Measurements from ENCODE around the gene LPCAT3. TPM values are rescaled to one million over a fixed set of nuclear protein-coding genes. Genes with fewer than 3 reads are reported as not detected.
"Not testable (repeated sequence)": the region's sequence is repeated elsewhere in the genome, so short reads cannot be mapped to it uniquely, and the experiment has no call there.

LPCAT3 gene
- total RNA-seq, 1 donor from 2014 or later, result 14.6 TPM

GRCh38 chr12:7017870-7018349 is 366 bp downstream of the LPCAT3 start:
- H3K9ac ChIP-seq (ENCODE audit: low read depth in 1 of 3, low read length in 3 of 3), result peak overlapping the region; percentile 89 to 97 (median 96)
- peak overlapping the region; percentile 88 to 94 (median 94) for H3K4me3 ChIP-seq (ENCODE audit: low read length in 3 of 3)
- no peaks in the 10 kb centered on the region for H3K27me3 ChIP-seq (ENCODE audit: control insufficient read depth in 3 of 3, insufficient read depth in 3 of 3, low read length in 3 of 3)
- H3K36me3 ChIP-seq (ENCODE audit: control insufficient read depth in 3 of 3, insufficient read depth in 3 of 3, low read length in 3 of 3), result peaks cover 0 to 10% (median 6%) of the 10 kb centered on the region in 3 donors
- H3K27ac ChIP-seq (ENCODE audit: low read depth, low read length), result peak overlapping the region; percentile 98
- H3K9me3 ChIP-seq (ENCODE audit: control insufficient read depth in 3 of 3, low read length in 3 of 3), result no peaks in the 10 kb centered on the region
- peaks cover 24 to 38% (median 31%) of the 10 kb centered on the region in 3 donors for H3K4me1 ChIP-seq (ENCODE audit: control insufficient read depth in 3 of 3, insufficient read depth in 3 of 3, low read length in 3 of 3)

DNA sequence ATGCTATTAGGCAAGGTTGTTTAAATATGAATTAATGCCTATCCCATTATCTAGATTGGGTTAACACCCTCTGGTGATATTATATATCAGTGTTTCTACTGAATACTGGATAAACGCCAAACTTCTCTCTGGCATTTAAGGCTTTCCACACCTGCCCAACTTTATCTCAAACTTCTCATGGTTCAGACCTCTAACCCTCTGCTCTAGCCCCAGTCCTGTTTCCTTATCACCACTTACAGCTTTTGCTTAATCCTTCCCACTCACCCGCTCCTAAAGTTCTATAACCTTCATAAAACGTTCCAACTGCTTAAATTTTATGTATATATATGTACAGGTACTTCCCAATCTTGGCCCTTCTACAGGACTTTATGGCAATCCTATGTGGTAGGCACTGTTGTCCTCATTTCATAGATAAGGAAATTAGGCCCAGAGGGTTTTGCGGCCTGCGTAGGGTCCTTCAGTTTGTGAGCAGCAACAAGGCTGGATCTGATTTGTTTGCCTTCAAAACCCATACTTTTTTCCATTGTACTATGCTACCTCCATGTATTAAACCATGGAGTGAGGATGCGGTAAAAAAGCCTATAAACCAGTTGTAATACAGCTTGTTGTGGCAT is 1.2 kb downstream of the LPCAT3 start:
- peak overlapping the region; percentile 89 to 97 (median 96) for H3K9ac ChIP-seq (ENCODE audit: low read depth in 1 of 3, low read length in 3 of 3)
- H3K27me3 ChIP-seq (ENCODE audit: control insufficient read depth in 3 of 3, insufficient read depth in 3 of 3, low read length in 3 of 3), result no peaks in the 10 kb centered on the region
- peaks cover 0 to 11% (median 7%) of the 10 kb centered on the region in 3 donors for H3K36me3 ChIP-seq (ENCODE audit: control insufficient read depth in 3 of 3, insufficient read depth in 3 of 3, low read length in 3 of 3)
- H3K4me3 ChIP-seq (ENCODE audit: low read length in 3 of 3), result peak overlapping the region; percentile 88 to 94 (median 94)
- peak overlapping the region; percentile 98 for H3K27ac ChIP-seq (ENCODE audit: low read depth, low read length)
- peaks cover 30 to 45% (median 40%) of the 10 kb centered on the region in 3 donors for H3K4me1 ChIP-seq (ENCODE audit: control insufficient read depth in 3 of 3, insufficient read depth in 3 of 3, low read length in 3 of 3)
- H3K9me3 ChIP-seq (ENCODE audit: control insufficient read depth in 3 of 3, low read length in 3 of 3), result no peaks in the 10 kb centered on the region

GRCh38 chr12:7015555-7016370 is 2.5 kb downstream of the LPCAT3 start:
- peak overlapping the region in 1 of 3 donors; percentile 39 for H3K4me3 ChIP-seq (ENCODE audit: low read length in 3 of 3)
- peak overlapping the region in 1 of 3 donors; percentile 2 for H3K9ac ChIP-seq (ENCODE audit: low read depth in 1 of 3, low read length in 3 of 3)
- H3K27me3 ChIP-seq (ENCODE audit: control insufficient read depth in 3 of 3, insufficient read depth in 3 of 3, low read length in 3 of 3), result no peaks in the 10 kb centered on the region
- H3K36me3 ChIP-seq (ENCODE audit: control insufficient read depth in 3 of 3, insufficient read depth in 3 of 3, low read length in 3 of 3), result peaks cover 0 to 11% (median 7%) of the 10 kb centered on the region in 3 donors
- no peaks in the 10 kb centered on the region for H3K9me3 ChIP-seq (ENCODE audit: control insufficient read depth in 3 of 3, low read length in 3 of 3)
- H3K4me1 ChIP-seq (ENCODE audit: control insufficient read depth in 3 of 3, insufficient read depth in 3 of 3, low read length in 3 of 3), result peaks cover 34 to 58% (median 47%) of the 10 kb centered on the region in 3 donors
- no peak overlapping the region for H3K27ac ChIP-seq (ENCODE audit: low read depth, low read length)

GRCh38 chr12:7013101-7013500 is 5.2 kb downstream of the LPCAT3 start:
- peak overlapping the region in 1 of 3 donors; percentile 48 for H3K9ac ChIP-seq (ENCODE audit: low read depth in 1 of 3, low read length in 3 of 3)
- H3K27me3 ChIP-seq (ENCODE audit: control insufficient read depth in 3 of 3, insufficient read depth in 3 of 3, low read length in 3 of 3), result no peaks in the 10 kb centered on the region
- no peaks in the 10 kb centered on the region for H3K9me3 ChIP-seq (ENCODE audit: control insufficient read depth in 3 of 3, low read length in 3 of 3)
- H3K4me1 ChIP-seq (ENCODE audit: control insufficient read depth in 3 of 3, insufficient read depth in 3 of 3, low read length in 3 of 3), result peaks cover 41 to 68% (median 61%) of the 10 kb centered on the region in 3 donors
- H3K27ac ChIP-seq (ENCODE audit: low read depth, low read length), result peak overlapping the region; percentile 78
- peaks cover 0 to 17% (median 7%) of the 10 kb centered on the region in 3 donors for H3K36me3 ChIP-seq (ENCODE audit: control insufficient read depth in 3 of 3, insufficient read depth in 3 of 3, low read length in 3 of 3)
- H3K4me3 ChIP-seq (ENCODE audit: low read length in 3 of 3), result no peak overlapping the region

GRCh38 chr12:7012024-7012607 is 6.2 kb downstream of the LPCAT3 start:
- Histone ChIP-seq H3K27ac (ENCODE audit: low read depth, low read length) (peak overlapping the region; percentile 78), H3K4me1 (ENCODE audit: control insufficient read depth in 3 of 3, insufficient read depth in 3 of 3, low read length in 3 of 3) (peaks cover 36 to 65% (median 63%) of the 10 kb centered on the region in 3 donors), H3K27me3 (ENCODE audit: control insufficient read depth in 3 of 3, insufficient read depth in 3 of 3, low read length in 3 of 3) (no peaks in the 10 kb centered on the region), H3K9me3 (ENCODE audit: control insufficient read depth in 3 of 3, low read length in 3 of 3) (no peaks in the 10 kb centered on the region), H3K9ac (ENCODE audit: low read depth in 1 of 3, low read length in 3 of 3) (peak overlapping the region in 2 of 3 donors; percentile 39 to 58), H3K4me3 (ENCODE audit: low read length in 3 of 3) (peak overlapping the region in 1 of 3 donors; percentile 33), H3K36me3 (ENCODE audit: control insufficient read depth in 3 of 3, insufficient read depth in 3 of 3, low read length in 3 of 3) (peaks cover 0 to 17% (median 7%) of the 10 kb centered on the region in 3 donors)

DNA sequence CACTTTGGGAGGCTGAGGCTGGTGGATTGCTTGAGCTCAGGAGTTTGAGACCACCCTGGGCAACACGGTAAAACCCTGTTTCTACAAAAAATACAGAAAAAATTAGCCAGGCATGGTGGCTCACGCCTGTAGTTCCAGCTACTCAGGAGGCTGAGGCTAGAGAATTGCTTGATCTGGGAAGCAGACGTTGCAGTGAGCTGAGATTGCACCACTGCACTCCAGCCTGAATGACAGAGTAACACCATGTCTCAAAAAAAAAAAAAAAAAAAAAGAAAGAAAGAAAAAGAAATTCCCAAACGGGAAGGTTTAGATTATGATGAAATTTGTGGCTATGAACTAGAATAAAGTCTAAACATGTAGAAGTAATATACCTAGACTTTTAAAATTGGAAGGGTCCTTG is 6.9 kb downstream of the LPCAT3 start:
- H3K4me1 ChIP-seq (ENCODE audit: control insufficient read depth in 3 of 3, insufficient read depth in 3 of 3, low read length in 3 of 3), result peaks cover 35 to 65% (median 64%) of the 10 kb centered on the region in 3 donors
- H3K27me3 ChIP-seq (ENCODE audit: control insufficient read depth in 3 of 3, insufficient read depth in 3 of 3, low read length in 3 of 3); H3K4me3 ChIP-seq (ENCODE audit: low read length in 3 of 3): not testable (repeated sequence)

DNA sequence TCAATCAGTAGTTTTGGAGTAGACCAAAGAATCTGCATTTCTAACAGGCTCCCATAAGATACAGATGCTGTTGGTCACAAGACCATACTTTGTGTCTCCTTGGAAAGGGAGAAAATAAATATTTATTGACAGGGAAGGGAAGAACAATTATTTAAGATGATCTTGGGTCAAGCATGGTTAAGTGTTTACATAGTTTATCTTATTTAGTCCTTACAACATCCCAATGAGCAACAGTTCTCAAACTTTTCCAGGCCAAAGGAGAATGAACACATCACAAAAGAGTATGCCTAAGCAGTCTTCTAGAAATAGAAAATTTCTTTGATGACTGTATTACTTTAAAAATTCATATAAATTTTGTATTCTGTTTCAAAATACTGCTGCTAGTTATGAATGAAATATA is 8.8 kb downstream of the LPCAT3 start:
- H3K27ac ChIP-seq (ENCODE audit: low read depth, low read length), result peak overlapping the region; percentile 23
- no peaks in the 10 kb centered on the region for H3K9me3 ChIP-seq (ENCODE audit: control insufficient read depth in 3 of 3, low read length in 3 of 3)
- H3K9ac ChIP-seq (ENCODE audit: low read depth in 1 of 3, low read length in 3 of 3), result no peak overlapping the region
- no peaks in the 10 kb centered on the region for H3K27me3 ChIP-seq (ENCODE audit: control insufficient read depth in 3 of 3, insufficient read depth in 3 of 3, low read length in 3 of 3)
- H3K4me3 ChIP-seq (ENCODE audit: low read length in 3 of 3), result no peak overlapping the region
- peaks cover 0 to 14% (median 7%) of the 10 kb centered on the region in 3 donors for H3K36me3 ChIP-seq (ENCODE audit: control insufficient read depth in 3 of 3, insufficient read depth in 3 of 3, low read length in 3 of 3)
- H3K4me1 ChIP-seq (ENCODE audit: control insufficient read depth in 3 of 3, insufficient read depth in 3 of 3, low read length in 3 of 3), result peaks cover 41 to 68% (median 68%) of the 10 kb centered on the region in 3 donors

More for the DNA sequence above, 6.9 kb downstream of the LPCAT3 start:
- H3K9ac ChIP-seq (ENCODE audit: low read depth in 1 of 3, low read length in 3 of 3); H3K9me3 ChIP-seq (ENCODE audit: control insufficient read depth in 3 of 3, low read length in 3 of 3): not testable (repeated sequence)
- H3K27ac ChIP-seq (ENCODE audit: low read depth, low read length), result peak overlapping the region; percentile 78
- H3K36me3 ChIP-seq (ENCODE audit: control insufficient read depth in 3 of 3, insufficient read depth in 3 of 3, low read length in 3 of 3), result peaks cover 0 to 17% (median 7%) of the 10 kb centered on the region in 3 donors

GRCh38 chr12:7008864-7009263 is 9.4 kb downstream of the LPCAT3 start:
- H3K36me3 ChIP-seq (ENCODE audit: control insufficient read depth in 3 of 3, insufficient read depth in 3 of 3, low read length in 3 of 3), result peaks cover 0 to 14% (median 7%) of the 10 kb centered on the region in 3 donors
- no peak overlapping the region for H3K9ac ChIP-seq (ENCODE audit: low read depth in 1 of 3, low read length in 3 of 3)
- peaks cover 45 to 68% (median 67%) of the 10 kb centered on the region in 3 donors for H3K4me1 ChIP-seq (ENCODE audit: control insufficient read depth in 3 of 3, insufficient read depth in 3 of 3, low read length in 3 of 3)
- no peaks in the 10 kb centered on the region for H3K27me3 ChIP-seq (ENCODE audit: control insufficient read depth in 3 of 3, insufficient read depth in 3 of 3, low read length in 3 of 3)
- H3K9me3 ChIP-seq (ENCODE audit: control insufficient read depth in 3 of 3, low read length in 3 of 3), result no peaks in the 10 kb centered on the region
- H3K27ac ChIP-seq (ENCODE audit: low read depth, low read length), result peak overlapping the region; percentile 23
- H3K4me3 ChIP-seq (ENCODE audit: low read length in 3 of 3), result no peak overlapping the region

DNA sequence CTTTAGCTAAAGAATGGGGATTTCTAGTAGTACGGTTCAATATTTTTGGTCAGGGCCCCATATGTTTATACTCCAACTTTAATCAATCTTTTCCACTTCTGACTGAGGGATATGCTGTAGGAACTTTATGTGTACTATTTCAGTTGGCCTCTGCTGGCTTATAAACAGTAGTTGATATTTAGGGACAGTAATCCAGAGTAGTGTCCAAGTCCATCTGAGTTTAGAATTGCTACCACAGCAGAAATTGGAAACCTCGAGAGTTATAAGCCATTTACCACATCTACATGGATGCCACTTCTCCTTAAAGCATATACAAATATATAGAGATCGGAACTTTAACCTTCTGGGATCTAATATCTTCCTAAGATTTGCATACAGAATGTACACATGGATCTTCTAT is 11.6 kb downstream of the LPCAT3 start:
- peak overlapping the region; percentile 75 for H3K27ac ChIP-seq (ENCODE audit: low read depth, low read length)
- H3K4me3 ChIP-seq (ENCODE audit: low read length in 3 of 3), result peak overlapping the region in 1 of 3 donors; percentile 14
- H3K4me1 ChIP-seq (ENCODE audit: control insufficient read depth in 3 of 3, insufficient read depth in 3 of 3, low read length in 3 of 3), result peaks cover 41 to 56% (median 55%) of the 10 kb centered on the region in 3 donors
- no peaks in the 10 kb centered on the region for H3K9me3 ChIP-seq (ENCODE audit: control insufficient read depth in 3 of 3, low read length in 3 of 3)
- H3K9ac ChIP-seq (ENCODE audit: low read depth in 1 of 3, low read length in 3 of 3), result peak overlapping the region in 2 of 3 donors; percentile 40 to 65
- H3K27me3 ChIP-seq (ENCODE audit: control insufficient read depth in 3 of 3, insufficient read depth in 3 of 3, low read length in 3 of 3), result no peaks in the 10 kb centered on the region
- H3K36me3 ChIP-seq (ENCODE audit: control insufficient read depth in 3 of 3, insufficient read depth in 3 of 3, low read length in 3 of 3), result peaks cover 0 to 6% (median 0%) of the 10 kb centered on the region in 3 donors

All from skeletal muscle tissue (tissue), 4 donors.